Measurements from ENCODE around the gene MYOM1.
A peak's percentile ranks its signal among the peaks of the same experiment; 100 is the strongest.

Gene MYOM1

DNA sequence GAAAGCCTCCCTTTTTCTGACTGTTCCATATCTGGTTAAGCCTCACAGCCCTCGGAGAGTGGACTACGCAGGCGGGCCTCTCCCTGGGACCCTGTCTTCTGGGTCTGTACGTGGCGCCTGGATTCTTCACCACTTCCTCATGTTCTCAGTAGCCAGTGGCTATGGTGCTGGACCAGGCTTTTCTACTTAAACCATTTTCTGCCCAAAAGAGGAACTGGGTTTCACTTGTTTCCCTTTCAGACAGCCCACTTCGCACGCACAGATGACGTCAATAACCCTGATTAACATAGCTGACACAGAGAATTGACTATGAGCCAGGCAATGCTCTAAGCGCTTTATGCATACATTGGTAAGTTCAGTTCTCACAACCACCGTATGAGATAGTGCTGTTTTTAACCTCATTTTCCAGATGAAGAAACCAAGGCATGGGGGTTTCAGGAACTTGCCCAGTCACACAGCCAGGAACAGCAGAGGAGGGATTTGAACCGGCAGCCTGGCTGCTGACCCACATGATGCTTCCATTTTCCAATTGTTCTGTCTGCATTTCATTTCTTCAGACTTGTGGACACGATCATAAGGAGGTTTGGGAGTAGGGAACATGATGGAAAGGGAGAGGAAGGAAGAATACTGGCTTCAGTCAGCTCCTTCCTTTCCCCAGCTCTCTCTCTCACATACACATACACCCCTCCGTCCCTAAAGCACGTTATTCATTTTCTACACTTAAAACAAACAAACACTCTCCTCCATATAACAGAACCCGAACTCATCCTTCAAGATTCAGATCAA is 41.7 kb downstream of the MYOM1 start:
- Mint-ChIP-seq H3K9me3 (no peaks in the 10 kb centered on the region), H3K27ac (peak overlapping the region; percentile 29), H3K36me3 (ENCODE audit: low read depth) (no peaks in the 10 kb centered on the region), H3K27me3 (ENCODE audit: low read depth) (peaks cover 4% of the 10 kb centered on the region), H3K4me1 (ENCODE audit: low read depth) (peaks cover 2% of the 10 kb centered on the region), H3K4me3 (no peak overlapping the region)
- peak; percentile 10 for DNase-seq (ENCODE audit: low spot score)

DNA sequence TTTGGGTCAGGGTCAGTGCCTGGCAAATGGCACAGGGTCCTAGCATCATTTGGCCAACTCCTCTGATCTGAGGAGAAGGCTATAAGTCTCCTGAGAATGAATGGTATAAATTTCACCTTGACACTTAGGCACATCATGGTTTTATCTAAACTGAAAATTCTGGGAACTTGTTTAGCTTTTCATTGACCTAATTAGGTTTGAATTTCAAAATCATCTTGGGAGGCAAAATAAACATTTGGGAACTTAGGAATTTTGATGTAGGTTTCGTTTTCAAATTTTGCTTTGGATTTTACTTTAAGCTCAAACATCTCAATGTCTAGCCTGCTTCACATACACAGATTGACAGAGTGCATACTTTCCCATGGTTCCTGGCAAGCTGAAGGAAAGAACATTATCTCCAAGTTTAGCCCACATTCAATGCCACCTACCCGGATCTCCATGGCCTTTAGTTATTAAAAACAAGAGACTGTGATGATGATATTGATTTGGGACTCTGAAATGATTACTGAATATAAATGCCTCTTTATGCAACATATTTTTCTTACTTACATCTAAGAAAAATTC is 44.5 kb downstream of the MYOM1 start:
- Mint-ChIP-seq H3K36me3 (ENCODE audit: low read depth) (no peaks in the 10 kb centered on the region), H3K27ac (no peak overlapping the region), H3K4me1 (ENCODE audit: low read depth) (peaks cover 2% of the 10 kb centered on the region), H3K9me3 (no peaks in the 10 kb centered on the region), H3K27me3 (ENCODE audit: low read depth) (peaks cover 4% of the 10 kb centered on the region), H3K4me3 (no peak overlapping the region)
- DNase-seq (ENCODE audit: low spot score), result no peak

DNA sequence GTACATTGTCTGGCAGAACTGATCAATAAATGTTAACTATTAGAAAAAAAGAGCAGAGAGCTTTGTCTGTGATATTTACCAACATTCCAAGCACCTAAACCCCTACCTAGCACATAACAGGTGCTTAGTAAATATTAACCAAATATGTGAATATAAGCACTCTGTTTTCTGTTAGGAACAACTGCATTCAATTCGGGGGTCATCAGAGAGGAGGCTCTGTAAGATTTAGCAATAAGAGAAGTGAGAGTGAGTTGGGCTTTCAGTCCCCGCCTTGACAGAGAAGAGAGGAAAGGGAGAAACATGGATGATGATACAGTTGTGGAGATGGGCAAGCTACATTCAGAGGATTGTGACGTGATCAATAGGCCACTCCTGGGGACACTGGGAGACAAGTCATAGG is 47.7 kb downstream of the MYOM1 start:
- Mint-ChIP-seq H3K27me3 (ENCODE audit: low read depth) (no peaks in the 10 kb centered on the region), H3K4me3 (no peak overlapping the region), H3K36me3 (ENCODE audit: low read depth) (no peaks in the 10 kb centered on the region), H3K4me1 (ENCODE audit: low read depth) (no peaks in the 10 kb centered on the region), H3K27ac (no peak overlapping the region), H3K9me3 (no peaks in the 10 kb centered on the region)
- DNase-seq (ENCODE audit: low spot score), result no peak

DNA sequence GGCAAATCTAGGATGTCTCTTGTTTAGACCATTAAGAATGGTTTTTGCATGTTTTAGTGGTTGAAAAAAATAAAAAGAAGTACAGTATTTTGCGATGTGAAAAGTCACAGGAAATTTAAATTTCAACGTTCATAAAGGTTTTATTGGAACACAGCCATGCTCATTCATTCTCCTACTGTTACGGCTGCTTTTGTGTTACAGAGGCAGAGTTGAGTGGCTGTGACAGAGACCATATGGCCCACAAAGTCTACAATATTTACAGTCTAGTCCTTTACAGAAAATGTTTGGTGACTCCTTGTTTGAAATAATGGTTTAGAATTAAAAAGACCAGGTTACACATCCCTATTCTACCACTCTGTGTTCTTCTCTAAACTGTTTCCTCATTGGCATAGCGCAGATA is 48.1 kb downstream of the MYOM1 start:
- Mint-ChIP-seq H3K27me3 (ENCODE audit: low read depth) (no peaks in the 10 kb centered on the region), H3K9me3 (no peaks in the 10 kb centered on the region), H3K36me3 (ENCODE audit: low read depth) (no peaks in the 10 kb centered on the region), H3K27ac (no peak overlapping the region), H3K4me1 (ENCODE audit: low read depth) (no peaks in the 10 kb centered on the region), H3K4me3 (no peak overlapping the region)
- DNase-seq (ENCODE audit: low spot score), result no peak

DNA sequence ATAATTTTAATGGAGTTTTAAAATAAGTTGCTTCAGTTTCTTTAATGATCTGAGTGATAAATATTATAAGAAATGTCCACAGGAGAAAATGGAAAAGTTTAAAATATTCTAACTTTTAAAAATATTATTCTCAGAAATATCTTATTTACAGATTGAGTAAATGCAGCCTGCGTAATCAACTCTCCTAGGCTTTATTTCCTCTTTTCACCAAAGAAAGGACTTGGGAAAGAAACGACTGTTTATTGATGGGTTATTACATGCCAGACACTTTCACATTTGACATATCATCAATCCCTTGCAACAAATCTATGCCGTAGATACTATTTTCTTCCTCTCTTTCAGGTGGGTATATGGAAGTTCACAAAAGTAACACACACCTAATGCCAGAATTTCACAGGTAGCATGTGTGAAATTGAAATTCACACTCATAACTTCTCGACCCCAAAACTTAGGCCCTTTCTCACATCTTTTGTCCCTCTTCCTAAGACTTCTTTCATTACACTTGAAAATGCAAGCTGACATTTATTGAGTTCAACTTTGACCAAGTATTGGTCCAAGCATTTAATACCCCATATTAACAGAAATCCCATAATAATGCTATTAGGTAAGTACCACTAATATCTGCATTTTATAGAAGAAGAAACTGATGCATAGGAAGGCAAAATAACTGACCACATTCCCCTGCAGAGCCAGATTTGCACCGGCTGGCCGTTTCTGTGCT is 49.2 kb downstream of the MYOM1 start:
- Mint-ChIP-seq H3K4me3 (no peak overlapping the region), H3K4me1 (ENCODE audit: low read depth) (no peaks in the 10 kb centered on the region), H3K36me3 (ENCODE audit: low read depth) (no peaks in the 10 kb centered on the region), H3K9me3 (no peaks in the 10 kb centered on the region), H3K27me3 (ENCODE audit: low read depth) (no peaks in the 10 kb centered on the region), H3K27ac (no peak overlapping the region)
- DNase-seq (ENCODE audit: low spot score), result no peak

DNA sequence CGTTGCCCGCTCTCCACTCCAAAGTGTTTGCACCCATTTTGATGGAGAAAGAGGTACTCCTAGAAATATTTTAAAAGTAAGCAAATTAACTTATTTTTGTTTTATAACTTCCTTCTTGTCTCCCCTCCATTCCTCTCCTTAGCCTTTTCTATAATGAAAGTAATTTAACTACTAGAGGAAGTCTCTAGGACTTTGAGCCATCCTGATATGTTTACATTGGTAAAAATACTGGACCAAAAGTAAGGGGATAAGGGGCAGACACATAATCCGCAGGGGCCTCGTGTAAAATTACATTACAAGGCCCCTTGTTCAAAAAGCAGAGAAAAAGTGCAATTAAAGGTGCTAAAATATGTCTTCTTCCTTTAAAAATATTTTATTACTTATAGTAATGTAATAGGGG is 55.4 kb downstream of the MYOM1 start:
- no peak overlapping the region for H3K27ac Mint-ChIP-seq
- H3K27me3 Mint-ChIP-seq (ENCODE audit: low read depth), result peaks cover 1% of the 10 kb centered on the region
- no peak for DNase-seq (ENCODE audit: low spot score)
- no peaks in the 10 kb centered on the region for H3K9me3 Mint-ChIP-seq
- no peaks in the 10 kb centered on the region for H3K36me3 Mint-ChIP-seq (ENCODE audit: low read depth)
- no peak overlapping the region for H3K4me3 Mint-ChIP-seq
- H3K4me1 Mint-ChIP-seq (ENCODE audit: low read depth), result no peaks in the 10 kb centered on the region

DNA sequence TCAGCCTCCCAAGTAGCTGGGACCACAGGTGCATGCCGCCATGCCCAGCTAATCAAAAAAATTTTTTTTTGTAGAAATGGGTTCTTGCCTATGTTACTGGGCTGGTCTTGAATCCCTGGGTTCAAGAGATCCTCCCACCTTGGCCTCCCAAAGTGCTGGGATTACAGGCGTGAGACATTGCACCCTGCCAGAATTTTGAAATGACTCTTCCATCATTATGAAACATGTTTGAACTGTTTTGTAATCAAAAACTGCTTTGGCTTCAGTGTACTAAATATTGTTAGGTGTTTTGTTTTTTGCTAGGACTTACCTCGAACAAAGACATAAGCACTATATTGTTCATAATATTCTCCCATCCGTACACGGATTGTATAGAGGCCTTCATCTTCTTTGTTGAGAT is 55.8 kb downstream of the MYOM1 start:
- H3K36me3 Mint-ChIP-seq (ENCODE audit: low read depth), result no peaks in the 10 kb centered on the region

DNA sequence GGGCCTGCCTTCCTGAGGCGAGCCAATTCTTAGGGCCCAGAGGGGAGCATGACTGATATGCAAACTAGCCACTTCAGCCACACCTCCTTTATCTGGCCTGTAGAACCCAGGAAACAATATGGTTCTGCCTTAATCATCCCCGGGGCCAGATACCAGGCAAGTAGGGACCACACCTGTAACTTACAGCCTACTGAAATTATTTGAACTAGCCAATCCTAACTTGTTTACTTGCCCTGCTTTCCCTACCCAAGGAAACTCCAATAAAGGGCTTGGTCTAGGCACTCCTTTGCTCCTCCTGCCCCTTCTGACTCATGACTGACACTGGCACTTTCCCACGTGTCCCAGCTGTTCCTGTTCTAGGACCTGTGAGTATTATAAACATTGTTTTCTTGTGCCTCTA is 57.6 kb downstream of the MYOM1 start:
- DNase-seq (ENCODE audit: low spot score), result no peak
- Mint-ChIP-seq H3K4me3 (no peak overlapping the region), H3K36me3 (ENCODE audit: low read depth) (no peaks in the 10 kb centered on the region), H3K4me1 (ENCODE audit: low read depth) (no peaks in the 10 kb centered on the region), H3K27ac (no peak overlapping the region), H3K9me3 (no peaks in the 10 kb centered on the region), H3K27me3 (ENCODE audit: low read depth) (peaks cover 1% of the 10 kb centered on the region)

More for the DNA sequence above, 55.8 kb downstream of the MYOM1 start:
- Mint-ChIP-seq H3K27ac (no peak overlapping the region), H3K4me3 (no peak overlapping the region), H3K27me3 (ENCODE audit: low read depth) (peaks cover 1% of the 10 kb centered on the region), H3K4me1 (ENCODE audit: low read depth) (no peaks in the 10 kb centered on the region), H3K9me3 (no peaks in the 10 kb centered on the region)
- DNase-seq (ENCODE audit: low spot score), result no peak

DNA sequence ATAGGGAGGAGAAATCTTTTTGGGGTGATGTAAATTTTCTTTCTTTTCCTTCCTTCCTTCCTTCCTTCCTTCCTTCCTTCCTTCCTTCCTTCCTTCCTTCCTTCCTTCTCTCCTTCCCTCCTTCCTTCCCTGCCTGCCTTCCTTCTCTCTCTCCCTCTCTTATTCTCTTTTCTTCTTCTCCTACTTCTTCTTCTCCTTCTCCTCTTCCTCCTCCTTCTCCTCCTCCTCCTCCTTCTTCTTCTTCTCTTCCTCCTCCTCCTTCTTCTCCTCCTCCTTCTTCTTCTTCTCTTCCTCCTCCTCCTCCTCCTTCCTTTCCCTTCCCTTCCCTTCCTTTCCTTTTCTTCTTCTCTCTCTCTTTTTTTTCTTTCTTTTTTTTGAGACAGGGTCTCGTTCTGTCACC is 59.9 kb downstream of the MYOM1 start:
- H3K27ac Mint-ChIP-seq, result peak overlapping the region; percentile 17
- no peaks in the 10 kb centered on the region for H3K9me3 Mint-ChIP-seq
- H3K4me3 Mint-ChIP-seq, result no peak overlapping the region
- no peaks in the 10 kb centered on the region for H3K36me3 Mint-ChIP-seq (ENCODE audit: low read depth)
- no peaks in the 10 kb centered on the region for H3K4me1 Mint-ChIP-seq (ENCODE audit: low read depth)
- DNase-seq (ENCODE audit: low spot score), result no peak
- H3K27me3 Mint-ChIP-seq (ENCODE audit: low read depth), result peaks cover 5% of the 10 kb centered on the region

DNA sequence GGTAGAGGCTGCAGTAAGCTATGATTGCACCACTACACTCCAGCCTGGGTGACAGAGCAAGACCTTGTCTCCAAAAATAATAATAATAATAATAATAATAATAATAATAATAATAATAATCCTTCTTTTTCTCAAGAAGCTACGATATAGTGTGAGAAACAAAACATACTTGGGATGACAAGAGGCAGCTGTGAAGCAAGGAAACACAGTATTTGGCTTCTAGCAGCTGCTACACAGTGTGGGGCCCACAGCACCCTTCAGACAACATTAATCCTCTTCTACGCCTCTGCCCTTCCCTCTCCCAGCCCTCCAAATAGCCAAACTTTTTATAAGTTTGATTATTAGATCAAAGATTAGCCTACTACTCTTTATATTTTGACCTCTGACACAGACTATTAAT is 62.2 kb downstream of the MYOM1 start:
- H3K27ac Mint-ChIP-seq, result no peak overlapping the region

DNA sequence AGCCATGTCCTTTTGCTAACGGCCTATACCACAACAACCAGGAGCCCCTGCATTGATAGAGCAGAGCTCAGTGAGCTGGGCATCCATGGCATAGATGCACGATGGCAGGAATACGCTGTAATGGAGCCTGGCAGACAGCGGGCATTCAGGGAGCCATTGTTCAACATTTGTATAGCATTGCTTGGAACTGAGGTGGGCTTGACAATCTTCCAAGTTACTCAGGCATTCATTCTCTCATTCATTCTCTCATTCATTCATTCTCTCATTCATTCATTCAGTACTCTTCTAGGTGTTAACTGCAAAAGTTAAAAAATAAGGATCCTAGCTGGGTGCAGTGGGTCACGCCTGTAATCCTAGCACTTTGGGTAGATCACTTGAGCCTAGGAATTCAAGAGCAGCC is 62.7 kb downstream of the MYOM1 start:
- H3K27ac Mint-ChIP-seq, result no peak overlapping the region
- H3K27me3 Mint-ChIP-seq (ENCODE audit: low read depth), result peaks cover 5% of the 10 kb centered on the region
- H3K4me1 Mint-ChIP-seq (ENCODE audit: low read depth), result no peaks in the 10 kb centered on the region
- no peaks in the 10 kb centered on the region for H3K36me3 Mint-ChIP-seq (ENCODE audit: low read depth)
- no peak for DNase-seq (ENCODE audit: low spot score)
- H3K9me3 Mint-ChIP-seq, result no peaks in the 10 kb centered on the region
- H3K4me3 Mint-ChIP-seq, result no peak overlapping the region

More for the DNA sequence above, 62.2 kb downstream of the MYOM1 start:
- Mint-ChIP-seq H3K4me3 (no peak overlapping the region), H3K36me3 (ENCODE audit: low read depth) (no peaks in the 10 kb centered on the region), H3K9me3 (no peaks in the 10 kb centered on the region), H3K4me1 (ENCODE audit: low read depth) (no peaks in the 10 kb centered on the region), H3K27me3 (ENCODE audit: low read depth) (peaks cover 5% of the 10 kb centered on the region)
- no peak for DNase-seq (ENCODE audit: low spot score)

DNA sequence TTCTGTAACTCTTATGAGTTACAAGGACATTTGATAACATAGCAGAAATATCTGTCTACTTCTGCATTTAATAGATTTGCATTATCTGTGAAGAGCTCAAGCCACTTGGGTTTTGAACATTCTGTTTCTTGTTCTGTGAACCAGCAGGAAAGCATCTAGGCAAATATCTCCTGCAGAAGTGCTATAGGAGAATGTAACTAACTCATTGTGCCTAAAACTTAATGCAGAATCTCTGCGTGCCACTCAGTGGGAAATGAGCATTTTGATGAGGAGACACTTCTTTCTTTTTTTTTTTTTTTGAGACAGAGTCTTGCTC is 63.5 kb downstream of the MYOM1 start:
- Mint-ChIP-seq H3K4me1 (ENCODE audit: low read depth) (peaks cover 3% of the 10 kb centered on the region), H3K27ac (no peak overlapping the region), H3K4me3 (no peak overlapping the region), H3K9me3 (no peaks in the 10 kb centered on the region), H3K36me3 (ENCODE audit: low read depth) (no peaks in the 10 kb centered on the region), H3K27me3 (ENCODE audit: low read depth) (peaks cover 7% of the 10 kb centered on the region)
- DNase-seq (ENCODE audit: low spot score), result no peak

DNA sequence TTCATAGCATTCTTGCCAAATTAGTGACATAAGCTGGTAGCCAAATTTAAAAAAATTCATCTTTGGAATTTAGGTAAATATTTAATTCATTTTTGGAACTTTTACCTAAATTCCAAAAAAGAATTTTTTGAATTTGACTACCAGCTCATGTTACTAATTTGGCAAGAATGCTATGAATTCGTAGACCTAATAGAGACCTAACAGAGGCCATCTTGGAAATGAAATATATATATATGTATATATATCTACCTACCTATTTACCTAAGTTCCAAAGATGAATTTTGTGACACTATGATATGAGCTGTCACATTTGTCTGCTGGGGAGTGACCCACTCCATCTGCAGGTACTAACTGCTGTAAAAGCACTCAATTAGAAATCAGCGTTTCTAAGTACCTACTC is 65.6 kb downstream of the MYOM1 start:
- Mint-ChIP-seq H3K4me1 (ENCODE audit: low read depth) (peaks cover 8% of the 10 kb centered on the region), H3K27me3 (ENCODE audit: low read depth) (peaks cover 5% of the 10 kb centered on the region), H3K9me3 (no peaks in the 10 kb centered on the region), H3K36me3 (ENCODE audit: low read depth) (no peaks in the 10 kb centered on the region), H3K4me3 (no peak overlapping the region), H3K27ac (no peak overlapping the region)
- no peak for DNase-seq (ENCODE audit: low spot score)

DNA sequence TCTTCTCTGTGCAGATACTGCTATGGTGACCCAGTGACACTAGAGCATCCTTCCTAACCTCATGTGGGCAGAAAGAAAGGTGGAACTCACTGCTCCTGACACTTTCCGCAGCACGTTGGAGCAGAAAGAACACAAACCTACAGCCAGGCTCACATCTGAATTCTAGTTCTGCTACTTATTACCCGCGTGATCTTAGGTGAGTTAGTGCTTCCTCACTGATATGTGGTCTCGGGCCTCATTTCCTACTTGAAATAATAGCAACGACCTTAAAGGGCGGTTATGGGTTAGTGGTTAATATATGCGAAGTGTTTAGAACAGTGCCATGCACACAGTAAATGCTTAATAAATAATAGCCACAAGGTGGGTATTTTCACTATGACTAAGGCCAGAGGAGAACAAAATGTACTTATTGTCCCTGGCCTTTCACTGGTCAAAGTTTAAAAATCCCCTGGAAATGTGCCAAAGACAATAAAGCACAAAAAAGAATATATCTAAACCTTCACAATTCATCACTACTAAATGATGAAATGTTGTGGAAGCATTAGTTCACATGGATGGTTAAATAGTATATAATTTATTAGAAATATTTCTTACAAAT is 66.6 kb downstream of the MYOM1 start:
- peaks cover 7% of the 10 kb centered on the region for H3K27me3 Mint-ChIP-seq (ENCODE audit: low read depth)
- peaks cover 8% of the 10 kb centered on the region for H3K4me1 Mint-ChIP-seq (ENCODE audit: low read depth)
- no peaks in the 10 kb centered on the region for H3K36me3 Mint-ChIP-seq (ENCODE audit: low read depth)
- H3K27ac Mint-ChIP-seq, result no peak overlapping the region
- DNase-seq (ENCODE audit: low spot score), result no peak
- no peak overlapping the region for H3K4me3 Mint-ChIP-seq
- H3K9me3 Mint-ChIP-seq, result no peaks in the 10 kb centered on the region
